Measurements from ENCODE around the gene ASPHD2.

DNA sequence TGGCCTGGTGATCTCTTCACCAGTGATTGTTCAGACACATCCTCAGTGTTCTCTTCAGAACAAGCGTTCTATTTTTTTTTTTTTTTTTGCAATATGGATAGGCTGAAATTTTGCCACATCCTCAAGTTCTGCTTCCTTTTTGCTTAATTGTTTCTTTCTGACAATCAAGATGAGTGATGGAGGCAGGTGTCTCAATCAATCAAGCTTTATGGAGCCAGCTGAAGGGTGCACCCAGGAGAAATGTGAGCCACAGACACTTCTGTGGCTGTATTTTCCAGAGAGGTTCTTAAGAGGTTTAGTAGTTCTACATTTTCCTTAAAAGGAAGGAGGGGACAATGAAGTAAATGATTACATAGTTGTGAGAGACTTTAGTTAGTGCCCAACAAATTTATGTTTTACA lies 43.9 kb upstream of the ASPHD2 start:
- no peak for TF ChIP-seq CREB1 (IDR thresholded peaks at IDR 0.05; ENCODE audit: low read depth)
- TF ChIP-seq YY1 (IDR thresholded peaks at IDR 0.05; ENCODE audit: low read depth) = no peak
- TF ChIP-seq EP300 (IDR thresholded peaks at IDR 0.05; ENCODE audit: borderline replicate concordance) = no peak
- TF ChIP-seq, protein P1, sequence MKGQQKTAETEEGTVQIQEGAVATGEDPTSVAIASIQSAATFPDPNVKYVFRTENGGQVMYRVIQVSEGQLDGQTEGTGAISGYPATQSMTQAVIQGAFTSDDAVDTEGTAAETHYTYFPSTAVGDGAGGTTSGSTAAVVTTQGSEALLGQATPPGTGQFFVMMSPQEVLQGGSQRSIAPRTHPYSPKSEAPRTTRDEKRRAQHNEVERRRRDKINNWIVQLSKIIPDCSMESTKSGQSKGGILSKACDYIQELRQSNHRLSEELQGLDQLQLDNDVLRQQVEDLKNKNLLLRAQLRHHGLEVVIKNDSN (IDR thresholded peaks at IDR 0.05) = no peak
- TF ChIP-seq RAD21 (IDR thresholded peaks at IDR 0.05; ENCODE audit: low read depth) = no peak
- no peak for TF ChIP-seq TCF12 (IDR thresholded peaks at IDR 0.05; ENCODE audit: low read depth)
- TF ChIP-seq NFIC (IDR thresholded peaks at IDR 0.05) = no peak
- TF ChIP-seq ZBTB7A (IDR thresholded peaks at IDR 0.05; ENCODE audit: low read depth) = no peak
- TF ChIP-seq, protein P2, sequence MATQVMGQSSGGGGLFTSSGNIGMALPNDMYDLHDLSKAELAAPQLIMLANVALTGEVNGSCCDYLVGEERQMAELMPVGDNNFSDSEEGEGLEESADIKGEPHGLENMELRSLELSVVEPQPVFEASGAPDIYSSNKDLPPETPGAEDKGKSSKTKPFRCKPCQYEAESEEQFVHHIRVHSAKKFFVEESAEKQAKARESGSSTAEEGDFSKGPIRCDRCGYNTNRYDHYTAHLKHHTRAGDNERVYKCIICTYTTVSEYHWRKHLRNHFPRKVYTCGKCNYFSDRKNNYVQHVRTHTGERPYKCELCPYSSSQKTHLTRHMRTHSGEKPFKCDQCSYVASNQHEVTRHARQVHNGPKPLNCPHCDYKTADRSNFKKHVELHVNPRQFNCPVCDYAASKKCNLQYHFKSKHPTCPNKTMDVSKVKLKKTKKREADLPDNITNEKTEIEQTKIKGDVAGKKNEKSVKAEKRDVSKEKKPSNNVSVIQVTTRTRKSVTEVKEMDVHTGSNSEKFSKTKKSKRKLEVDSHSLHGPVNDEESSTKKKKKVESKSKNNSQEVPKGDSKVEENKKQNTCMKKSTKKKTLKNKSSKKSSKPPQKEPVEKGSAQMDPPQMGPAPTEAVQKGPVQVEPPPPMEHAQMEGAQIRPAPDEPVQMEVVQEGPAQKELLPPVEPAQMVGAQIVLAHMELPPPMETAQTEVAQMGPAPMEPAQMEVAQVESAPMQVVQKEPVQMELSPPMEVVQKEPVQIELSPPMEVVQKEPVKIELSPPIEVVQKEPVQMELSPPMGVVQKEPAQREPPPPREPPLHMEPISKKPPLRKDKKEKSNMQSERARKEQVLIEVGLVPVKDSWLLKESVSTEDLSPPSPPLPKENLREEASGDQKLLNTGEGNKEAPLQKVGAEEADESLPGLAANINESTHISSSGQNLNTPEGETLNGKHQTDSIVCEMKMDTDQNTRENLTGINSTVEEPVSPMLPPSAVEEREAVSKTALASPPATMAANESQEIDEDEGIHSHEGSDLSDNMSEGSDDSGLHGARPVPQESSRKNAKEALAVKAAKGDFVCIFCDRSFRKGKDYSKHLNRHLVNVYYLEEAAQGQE (IDR thresholded peaks at IDR 0.05; ENCODE audit: low read depth) = no peak
- no peak for TF ChIP-seq EGR1 (IDR thresholded peaks at IDR 0.05)

Data from Ishikawa (cell line).